K562 (cell line): ENCODE results near the gene DENND2C. TPM values are rescaled to one million over a fixed set of nuclear protein-coding genes. Genes with fewer than 3 reads are reported as not detected.
A peak's percentile ranks its signal among the peaks of the same experiment; 100 is the strongest.

Experiments used
- CAMTA2 ChIP-seq: fragments of 250-450 bp; sonication (Bioruptor Pico); conservative IDR thresholded peaks from 2 replicates; pipeline ENCODE4 v1.5.1; 2022
- CGGBP1 ChIP-seq: fragments of 250-450 bp; sonication (Bioruptor Pico); IDR thresholded peaks from 2 replicates; pipeline ENCODE4 v1.9.0; 2021; ENCODE audit warnings: mild to moderate bottlenecking
- CHAMP1 ChIP-seq: fragments of 450-650 bp; IDR thresholded peaks from 2 replicates; pipeline ENCODE4 v1.6.1; 2016; ENCODE audit warnings: mild to moderate bottlenecking
- ETS1 ChIP-seq: conservative IDR thresholded peaks from 2 replicates; pipeline ENCODE4 v1.6.1; 2011; ENCODE audit warnings: low read depth, mild to moderate bottlenecking, low read length; ENCODE audit not compliant: control insufficient read depth
- MBD1 ChIP-seq: fragments of 250-450 bp; sonication (Bioruptor Pico); IDR thresholded peaks from 2 replicates; pipeline ENCODE4 v1.8.0; 2022; ENCODE audit warnings: inconsistent platforms
- MED1 ChIP-seq: sonication (generic); formaldehyde crosslinking; IDR thresholded peaks from 2 replicates; pipeline ENCODE4 v1.8.1; 2023; ENCODE audit warnings: missing genetic modification reagents, borderline replicate concordance
- OTX1 ChIP-seq: fragments of 450-650 bp; formaldehyde crosslinking; IDR thresholded peaks from 2 replicates; pipeline ENCODE4 v1.4.0; 2022; ENCODE audit warnings: mild to moderate bottlenecking
- POU5F1 ChIP-seq: fragments of 150-350 bp; IDR thresholded peaks from 2 replicates; pipeline ENCODE4 v1.6.1; 2014; ENCODE audit warnings: borderline replicate concordance, low read length, low read depth, mild to moderate bottlenecking; ENCODE audit not compliant: partially characterized antibody
- SAFB ChIP-seq: fragments of 200-400 bp; formaldehyde crosslinking; IDR thresholded peaks from 2 replicates; pipeline ENCODE4 v1.6.1; 2017; ENCODE audit warnings: low read depth, low read length, borderline replicate concordance
- TAF9B ChIP-seq: fragments of 450-650 bp; IDR thresholded peaks from 2 replicates; pipeline ENCODE4 v1.6.1; 2018; ENCODE audit warnings: mild to moderate bottlenecking; ENCODE audit not compliant: partially characterized antibody
- ZBTB11 ChIP-seq, 3 experiments: fragments of 200-800 bp in 1 of 3; fragments of 250-450 bp in 1 of 3; fragments of 450-650 bp in 1 of 3; sonication (Bioruptor Pico) in 1 of 3; sonication (Bioruptor generic) in 1 of 3; formaldehyde crosslinking in 1 of 3; IDR thresholded peaks; 2 replicates each; pipeline versions ENCODE4 v1.6.1 to v1.8.0; 2016 to 2022; ENCODE audit warnings: mild to moderate bottlenecking in 2 of 3, missing genetic modification characterization in 2 of 3, missing compliant biosample characterization in 1 of 3, moderate library complexity in 1 of 3
- ZNF212 ChIP-seq: fragments of 450-650 bp; formaldehyde crosslinking; IDR thresholded peaks from 2 replicates; pipeline ENCODE4 v1.4.0; 2020; ENCODE audit warnings: mild to moderate bottlenecking
- ZNF274 ChIP-seq: IDR thresholded peaks from 2 replicates; pipeline ENCODE4 v1.6.1; 2011; ENCODE audit warnings: low read depth, mild to moderate bottlenecking, low read length, moderate library complexity, borderline replicate concordance
- ZNF511 ChIP-seq: sonication (generic); formaldehyde crosslinking; IDR thresholded peaks from 2 replicates; pipeline ENCODE4 v1.8.0; 2022; ENCODE audit warnings: mild to moderate bottlenecking, missing genetic modification reagents
- ZNF586 ChIP-seq: fragments of 450-650 bp; formaldehyde crosslinking; conservative IDR thresholded peaks from 2 replicates; pipeline ENCODE4 v1.4.0; 2020; ENCODE audit warnings: mild to moderate bottlenecking, moderate library complexity
- ZNF764 ChIP-seq: fragments of 250-450 bp; sonication (Bioruptor Pico); IDR thresholded peaks from 2 replicates; pipeline ENCODE4 v1.4.0; 2020; ENCODE audit warnings: low read depth, mild to moderate bottlenecking, moderate library complexity
- polyA plus RNA-seq, 8 experiments: library from polyadenylated mRNA; depleted of rRNA in 4 of 8; stranded (reverse) in 5 of 8; unstranded in 3 of 8; fragments of >200 nt; fragmentation: Nextera tagmentation in 2 of 8; fragmentation: Illumina TruSeq in 1 of 8; extraction: Ambion mirVana in 2 of 8; extraction: Trizol in 1 of 8; gene quantifications; 2 replicates each; pipeline versions ENCODE4 v1.2.1 to v1.2.3, GENCODE V29; 2011 to 2014; ENCODE audit warnings: inconsistent platforms in 1 of 8, missing spikeins in 1 of 8
- total RNA-seq, 7 experiments: library from RNA; depleted of rRNA in 6 of 7; stranded (reverse); fragments of >200 nt in 6 of 7; fragmentation: Illumina TruSeq in 2 of 7; extraction: Trizol in 2 of 7; gene quantifications; 2 replicates each; pipeline versions ENCODE4 v1.2.1 to v1.2.3, GENCODE V29; 2011 to 2021; ENCODE audit warnings: low replicate concordance in 1 of 7

The DENND2C gene
- total and polyA plus RNA-seq, 9 of the 15 experiments (the other 6 are each of a cell fraction or from before 2014, with no cell fraction given): 0.03 to 0.25 (median 0.14) TPM

- TF ChIP-seq ETS1: peak; percentile 97
- TF ChIP-seq ZNF274: no peak
- no peak for TF ChIP-seq SAFB
- no peak for TF ChIP-seq ZNF212 (CRISPR knock-in tag)
- TF ChIP-seq CHAMP1: peak; percentile 74; the same call in 1 of the 2 replicates
- TF ChIP-seq TAF9B: peak; percentile 54
- no peak for TF ChIP-seq CAMTA2 (CRISPR knock-in tag)
- TF ChIP-seq ZNF511 (CRISPR knock-in tag): peak; percentile 17; the same call in 1 of the 2 replicates
- TF ChIP-seq POU5F1: peak; percentile 64
- peak in 2 of 3 experiments; percentile 53 to 54; a peak in 2 of 6 replicates for TF ChIP-seq ZBTB11 (CRISPR knock-in tag; IDR thresholded peaks at IDR 0.05)
- no peak for TF ChIP-seq ZNF764 (CRISPR knock-in tag)
- TF ChIP-seq ZNF586: no peak
- no peak for TF ChIP-seq MED1 (CRISPR knock-in tag)
- TF ChIP-seq MBD1: no peak
- no peak for TF ChIP-seq CGGBP1 (CRISPR knock-in tag)
- TF ChIP-seq OTX1: 0 out of 2 replicates have a peak, but pooled peaks have one; percentile 55
These were observed 46.7 kb upstream of the DENND2C start, which contains the start of gene NRAS (continued) for GRCh38 chr1:114716304-114717170.
